ENCODE measurements around the gene SULF2.
"Not testable (repeated sequence)": the region's sequence is repeated elsewhere in the genome, so short reads cannot be mapped to it uniquely, and the experiment has no call there.

SULF2 gene

GRCh38 chr20:47785311-47785853 lies at the start of gene SULF2:
Gene SULF2 (minus strand): TSS chr20:47785481. CDS start chr20:47757363, 28,118 bp downstream.
- DNase-seq, result no peak

- DNase-seq, result not testable (repeated sequence)
Measured at GRCh38 chr20:47831675-47832074, 46.4 kb upstream of the SULF2 start.

- DNase-seq, result not testable (repeated sequence)
Measured at GRCh38 chr20:47826716-47827115, 41.4 kb upstream of the SULF2 start.

GRCh38 chr20:47826006-47826405 lies 40.7 kb upstream of the SULF2 start:
- not testable (repeated sequence) for DNase-seq

- no peak for DNase-seq
Measured at GRCh38 chr20:47825011-47825762, 39.9 kb upstream of the SULF2 start.

GRCh38 chr20:47823941-47824340 lies 38.7 kb upstream of the SULF2 start:
- not testable (repeated sequence) for DNase-seq

- DNase-seq, result no peak
Measured at GRCh38 chr20:47821481-47822100, 36.3 kb upstream of the SULF2 start.

- DNase-seq, result no peak
Measured at GRCh38 chr20:47818996-47819609, 33.8 kb upstream of the SULF2 start.

- no peak for DNase-seq
Measured at GRCh38 chr20:47818466-47818865, 33.2 kb upstream of the SULF2 start.

- no peak for DNase-seq
Measured at GRCh38 chr20:47818016-47818415, 32.7 kb upstream of the SULF2 start.

- DNase-seq, result no peak
Measured at GRCh38 chr20:47817573-47817972, 32.3 kb upstream of the SULF2 start.

GRCh38 chr20:47816487-47817451 lies 31.5 kb upstream of the SULF2 start:
- no peak for DNase-seq

GRCh38 chr20:47815866-47816265 lies 30.6 kb upstream of the SULF2 start:
- no peak for DNase-seq

GRCh38 chr20:47815416-47815806 lies 30.1 kb upstream of the SULF2 start:
- no peak for DNase-seq

GRCh38 chr20:47814632-47815415 lies 29.5 kb upstream of the SULF2 start:
- no peak for DNase-seq

- DNase-seq, result no peak
Measured at GRCh38 chr20:47810721-47811347, 25.6 kb upstream of the SULF2 start.

GRCh38 chr20:47810116-47810677 lies 24.9 kb upstream of the SULF2 start:
- DNase-seq, result no peak

GRCh38 chr20:47809161-47809960 lies 24.1 kb upstream of the SULF2 start:
- no peak for DNase-seq

GRCh38 chr20:47805951-47806350 lies 20.7 kb upstream of the SULF2 start:
- DNase-seq, result no peak

- DNase-seq, result not testable (repeated sequence)
Measured at GRCh38 chr20:47804972-47805371, 19.7 kb upstream of the SULF2 start.
